ENCODE results near the gene ACSM2B. TPM values are rescaled to one million over a fixed set of nuclear protein-coding genes. Genes with fewer than 3 reads are reported as not detected.

The ACSM2B gene
- total RNA-seq, 1 donor from 2014 or later: not detected

DNA sequence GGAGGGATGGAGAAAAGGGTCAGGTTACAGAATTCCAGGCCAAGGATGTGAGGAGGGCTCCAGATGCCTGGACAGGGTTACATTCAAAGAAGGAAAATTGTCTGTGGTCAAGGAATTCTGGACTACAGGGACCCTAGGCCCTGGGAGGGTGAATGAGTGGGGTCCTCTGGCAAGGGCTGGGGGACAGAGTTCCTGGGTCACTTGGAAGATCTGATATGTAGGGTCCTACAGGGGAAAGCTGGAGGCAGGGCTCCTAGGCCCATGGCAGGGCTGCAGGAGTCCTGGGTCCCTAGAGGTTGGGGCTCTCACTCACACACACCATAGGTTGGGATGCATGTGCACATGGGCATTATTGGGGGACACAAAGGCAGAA lies 46.3 kb upstream of the ACSM2B start:
- Mint-ChIP-seq H3K27me3 (ENCODE audit: low read depth, unreplicated experiment) (peaks cover 8% of the 10 kb centered on the region), H3K36me3 (ENCODE audit: low read depth, unreplicated experiment) (no peaks in the 10 kb centered on the region), H3K9me3 (ENCODE audit: unreplicated experiment) (no peaks in the 10 kb centered on the region), H3K4me3 (ENCODE audit: unreplicated experiment) (no peak overlapping the region), H3K27ac (ENCODE audit: unreplicated experiment) (no peak overlapping the region), H3K4me1 (ENCODE audit: low read depth, unreplicated experiment) (no peaks in the 10 kb centered on the region)
- no peak for DNase-seq (ENCODE audit: low read depth)
- no peaks in the 10 kb centered on the region for H3K27me3 ChIP-seq (ENCODE audit: insufficient read depth, low read length)
- no peak overlapping the region for H3K4me3 ChIP-seq (ENCODE audit: insufficient read depth, low read depth, low read length)
- no peak overlapping the region for H3K4me2 ChIP-seq (ENCODE audit: low read length)
- H3K4me1 ChIP-seq (ENCODE audit: insufficient read depth, low read length): no peaks in the 10 kb centered on the region
- H3K36me3 ChIP-seq (ENCODE audit: insufficient read depth, low read length): no peaks in the 10 kb centered on the region
- TF ChIP-seq EZH2 (IDR thresholded peaks at IDR 0.05; ENCODE audit: insufficient read depth, low read length) (no peak), CTCF (IDR thresholded peaks at IDR 0.05; ENCODE audit: insufficient read depth, low read depth, low read length) (no peak)
- H3K27ac ChIP-seq (ENCODE audit: low read depth, low read length): no peak overlapping the region
- no peak overlapping the region for H2AFZ ChIP-seq (ENCODE audit: low read depth, low read length)
- no peak for FAIRE-seq
- H3K9ac ChIP-seq (ENCODE audit: low read length): no peak overlapping the region
- no peaks in the 10 kb centered on the region for H4K20me1 ChIP-seq (ENCODE audit: insufficient read depth, low read length)
- H3K79me2 ChIP-seq (ENCODE audit: insufficient read depth, low read length): no peaks in the 10 kb centered on the region
- H3K9me3 ChIP-seq (ENCODE audit: insufficient read depth, low read depth, low read length): peaks cover 4% of the 10 kb centered on the region

DNA sequence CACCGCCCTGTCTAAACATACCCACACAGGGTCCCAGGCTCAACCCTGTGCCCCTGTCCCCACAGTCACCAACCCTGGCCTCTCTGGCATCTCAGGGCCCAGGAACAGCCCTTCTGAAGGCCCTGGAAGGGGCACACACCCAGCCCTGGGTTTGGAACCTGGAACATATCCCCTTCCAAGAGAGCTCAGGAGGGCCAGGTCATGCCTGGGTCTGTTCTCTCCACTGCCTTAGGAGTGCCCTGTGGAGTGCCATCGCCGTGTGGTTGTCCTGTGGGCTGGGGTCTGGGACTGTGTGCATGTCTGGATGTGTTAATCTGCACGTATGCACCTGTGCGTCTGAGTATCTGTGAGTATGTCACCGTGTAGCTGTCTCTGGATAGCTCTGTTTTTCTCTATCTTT lies 45.2 kb upstream of the ACSM2B start:
- Histone ChIP-seq H3K4me2 (ENCODE audit: low read length) (no peak overlapping the region), H3K79me2 (ENCODE audit: insufficient read depth, low read length) (no peaks in the 10 kb centered on the region), H3K4me1 (ENCODE audit: insufficient read depth, low read length) (no peaks in the 10 kb centered on the region), H4K20me1 (ENCODE audit: insufficient read depth, low read length) (no peaks in the 10 kb centered on the region), H3K9me3 (ENCODE audit: insufficient read depth, low read depth, low read length) (peaks cover 4% of the 10 kb centered on the region), H2AFZ (ENCODE audit: low read depth, low read length) (no peak overlapping the region), H3K4me3 (ENCODE audit: insufficient read depth, low read depth, low read length) (no peak overlapping the region), H3K27me3 (ENCODE audit: insufficient read depth, low read length) (no peaks in the 10 kb centered on the region), H3K27ac (ENCODE audit: low read depth, low read length) (no peak overlapping the region), H3K36me3 (ENCODE audit: insufficient read depth, low read length) (no peaks in the 10 kb centered on the region), H3K9ac (ENCODE audit: low read length) (no peak overlapping the region)
- no peaks in the 10 kb centered on the region for H3K36me3 Mint-ChIP-seq (ENCODE audit: low read depth, unreplicated experiment)
- peaks cover 8% of the 10 kb centered on the region for H3K27me3 Mint-ChIP-seq (ENCODE audit: low read depth, unreplicated experiment)
- no peaks in the 10 kb centered on the region for H3K9me3 Mint-ChIP-seq (ENCODE audit: unreplicated experiment)
- DNase-seq (ENCODE audit: low read depth): no peak
- H3K27ac Mint-ChIP-seq (ENCODE audit: unreplicated experiment): no peak overlapping the region
- no peak for FAIRE-seq
- H3K4me1 Mint-ChIP-seq (ENCODE audit: low read depth, unreplicated experiment): no peaks in the 10 kb centered on the region
- H3K4me3 Mint-ChIP-seq (ENCODE audit: unreplicated experiment): no peak overlapping the region
- TF ChIP-seq EZH2 (IDR thresholded peaks at IDR 0.05; ENCODE audit: insufficient read depth, low read length): no peak
- TF ChIP-seq CTCF (IDR thresholded peaks at IDR 0.05; ENCODE audit: insufficient read depth, low read depth, low read length): no peak

DNA sequence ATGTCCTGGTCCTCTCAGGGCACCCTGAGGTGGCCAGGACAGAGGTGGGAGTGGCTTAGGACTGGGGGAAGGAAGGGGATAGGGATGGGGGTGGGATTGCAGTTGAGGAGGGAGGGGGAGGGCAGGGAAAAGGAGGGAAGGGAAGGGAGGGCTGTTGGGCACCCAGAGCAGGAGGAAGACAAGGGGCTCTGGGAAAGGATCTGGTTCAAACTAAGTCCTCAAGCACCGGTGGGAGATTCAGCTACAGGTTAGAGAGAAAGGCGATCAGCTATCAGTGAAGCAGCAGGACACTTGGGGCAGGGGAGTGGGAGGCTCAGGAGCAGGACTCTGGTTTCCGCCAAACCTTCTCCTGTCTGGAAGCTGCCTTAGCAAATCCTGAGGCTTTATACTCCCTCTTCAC lies 44.6 kb upstream of the ACSM2B start:
- Histone ChIP-seq H3K36me3 (ENCODE audit: insufficient read depth, low read length) (no peaks in the 10 kb centered on the region), H3K4me3 (ENCODE audit: insufficient read depth, low read depth, low read length) (no peak overlapping the region), H2AFZ (ENCODE audit: low read depth, low read length) (no peak overlapping the region), H3K4me2 (ENCODE audit: low read length) (no peak overlapping the region), H3K9me3 (ENCODE audit: insufficient read depth, low read depth, low read length) (peaks cover 4% of the 10 kb centered on the region), H3K27ac (ENCODE audit: low read depth, low read length) (no peak overlapping the region), H4K20me1 (ENCODE audit: insufficient read depth, low read length) (no peaks in the 10 kb centered on the region), H3K4me1 (ENCODE audit: insufficient read depth, low read length) (no peaks in the 10 kb centered on the region), H3K79me2 (ENCODE audit: insufficient read depth, low read length) (no peaks in the 10 kb centered on the region), H3K9ac (ENCODE audit: low read length) (no peak overlapping the region), H3K27me3 (ENCODE audit: insufficient read depth, low read length) (no peaks in the 10 kb centered on the region)
- Mint-ChIP-seq H3K36me3 (ENCODE audit: low read depth, unreplicated experiment) (no peaks in the 10 kb centered on the region), H3K9me3 (ENCODE audit: unreplicated experiment) (no peaks in the 10 kb centered on the region), H3K4me3 (ENCODE audit: unreplicated experiment) (no peak overlapping the region), H3K4me1 (ENCODE audit: low read depth, unreplicated experiment) (no peaks in the 10 kb centered on the region), H3K27me3 (ENCODE audit: low read depth, unreplicated experiment) (peaks cover 13% of the 10 kb centered on the region), H3K27ac (ENCODE audit: unreplicated experiment) (no peak overlapping the region)
- FAIRE-seq: no peak
- DNase-seq (ENCODE audit: low read depth): no peak
- TF ChIP-seq CTCF (IDR thresholded peaks at IDR 0.05; ENCODE audit: insufficient read depth, low read depth, low read length) (no peak), EZH2 (IDR thresholded peaks at IDR 0.05; ENCODE audit: insufficient read depth, low read length) (no peak)
